Endothelial cell of umbilical vein (primary cell): Measurements from ENCODE around the gene EXOC6B. TPM values are rescaled to one million over a fixed set of nuclear protein-coding genes. Genes with fewer than 3 reads are reported as not detected.

Source experiments
- BruUV-seq: library from RNA; stranded (reverse); fragments of 400-500 nt; replicated peaks from 2 replicates; lab custom pipeline; 2021; lab: Mats Ljungman, UMichigan
- CTCF ChIA-PET: fragments of 300-600, 350-600 bp; sonication (Branson Sonifier 250); formaldehyde crosslinking; loops from one replicate; lab custom pipeline; 2021; ENCODE audit warnings: antibody characterized with exemption, inconsistent platforms; lab: Charles Lee
- POLR2A ChIA-PET: fragments of 300-600, 350-600 bp; sonication (Branson Sonifier 250); formaldehyde crosslinking; loops from one replicate; lab custom pipeline; 2021; ENCODE audit warnings: antibody characterized with exemption, inconsistent platforms; lab: Charles Lee
- DNase-seq: peaks from one replicate; pipeline ENCODE4 v3.0.0-alpha.2; 2011; ENCODE audit warnings: low read depth, low spot score
- FAIRE-seq: peaks from 2 replicates; lab custom pipeline; 2011; peaks lifted over from hg19 to GRCh38; lab: Jason Lieb, UNC
- H2AFZ ChIP-seq: 2 replicates; pipeline ENCODE4 v1.6.0; 2012; ENCODE audit warnings: low read depth, low read length, control low read depth, inconsistent platforms
- H3K27ac ChIP-seq: 2 replicates; pipeline ENCODE4 v1.5.1; 2011; ENCODE audit warnings: low read depth, mild to moderate bottlenecking, control low read depth, low read length, moderate library complexity; ENCODE audit not compliant: insufficient read depth
- H3K27me3 ChIP-seq, 2 experiments: 2 replicates each; pipeline versions ENCODE4 v1.6.0 to v1.6.1; 2011; ENCODE audit warnings: low read length in 2 of 2, mixed read lengths in 1 of 2; ENCODE audit not compliant: control insufficient read depth in 2 of 2, insufficient read depth in 2 of 2
- H3K36me3 ChIP-seq, 2 experiments: 2 replicates in 1 of 2; 3 replicates in 1 of 2; pipeline ENCODE4 v1.5.1; 2011; ENCODE audit warnings: low read length in 2 of 2, mild to moderate bottlenecking in 1 of 2, moderate library complexity in 1 of 2; ENCODE audit not compliant: control insufficient read depth in 2 of 2, insufficient read depth in 2 of 2; ENCODE audit errors: extremely low read depth in 1 of 2
- H3K4me1 ChIP-seq: 3 replicates; pipeline ENCODE4 v1.5.1; 2011; ENCODE audit warnings: mild to moderate bottlenecking, low read length; ENCODE audit not compliant: control insufficient read depth, insufficient read depth; ENCODE audit errors: extremely low read depth
- H3K4me2 ChIP-seq: 2 replicates; pipeline ENCODE4 v1.6.1; 2011; ENCODE audit warnings: low read length, control low read depth, mixed read lengths; ENCODE audit not compliant: insufficient read depth
- H3K4me3 ChIP-seq, 3 experiments: fragments of 200-600 bp in 1 of 3; sonication (generic), shearing (Covaris generic) in 1 of 3; replicated peaks in 1 of 3; 2 replicates each; pipeline ENCODE4 v1.5.1; 2011 to 2016; ENCODE audit warnings: control low read depth in 3 of 3, low read length in 3 of 3, mild to moderate bottlenecking in 2 of 3, inconsistent platforms in 1 of 3, low read depth in 1 of 3, moderate library complexity in 1 of 3; ENCODE audit not compliant: insufficient read depth in 1 of 3
- H3K79me2 ChIP-seq: 2 replicates; pipeline ENCODE4 v1.6.0; 2012; ENCODE audit warnings: low read length, inconsistent platforms; ENCODE audit not compliant: control insufficient read depth, insufficient read depth
- H3K9ac ChIP-seq: replicated peaks from 2 replicates; pipeline ENCODE3; 2011; ENCODE audit warnings: low read length, control low read depth; ENCODE audit not compliant: insufficient read depth; ENCODE audit errors: extremely low read depth
- H3K9me1 ChIP-seq: replicated peaks from 3 replicates; pipeline ENCODE4 v1.6.0; 2011; ENCODE audit warnings: mild to moderate bottlenecking, low read length; ENCODE audit not compliant: control insufficient read depth, insufficient read depth; ENCODE audit errors: extremely low read depth
- H3K9me3 ChIP-seq: replicated peaks from 2 replicates; pipeline ENCODE4 v1.5.1; 2012; ENCODE audit warnings: low read length, inconsistent platforms; ENCODE audit not compliant: control insufficient read depth, insufficient read depth
- H4K20me1 ChIP-seq: replicated peaks from 2 replicates; pipeline ENCODE3; 2011; ENCODE audit warnings: mild to moderate bottlenecking, low read length; ENCODE audit not compliant: control insufficient read depth, insufficient read depth; ENCODE audit errors: extremely low read depth
- CTCF ChIP-seq, 2 donors: IDR thresholded peaks; 1 replicate in 1 of 2; 2 replicates in 1 of 2; pipeline ENCODE4 v1.5.1; 2011; ENCODE audit warnings: low read length in 2 of 2, mild to moderate bottlenecking in 2 of 2, moderate library complexity in 2 of 2, control low read depth in 1 of 2, inconsistent platforms in 1 of 2, low read depth in 1 of 2; ENCODE audit not compliant: insufficient read depth in 1 of 2; ENCODE audit errors: extremely low read depth in 1 of 2
- EZH2 ChIP-seq: IDR thresholded peaks from 2 replicates; pipeline ENCODE4 v1.6.1; 2012; ENCODE audit warnings: borderline replicate concordance, low read depth, mild to moderate bottlenecking, moderate library complexity, low read length, inconsistent platforms; ENCODE audit not compliant: severe bottlenecking
- FOS ChIP-seq: IDR thresholded peaks from 2 replicates; pipeline ENCODE4 v1.6.1; 2011; ENCODE audit warnings: mild to moderate bottlenecking, low read length, moderate library complexity, borderline replicate concordance; ENCODE audit not compliant: insufficient read depth
- GATA2 ChIP-seq: IDR thresholded peaks from 2 replicates; pipeline ENCODE4 v1.7.0; 2011; ENCODE audit warnings: low read depth, mild to moderate bottlenecking, moderate library complexity, mixed read lengths, low read length; ENCODE audit not compliant: insufficient read length, insufficient read depth
- JUN ChIP-seq: IDR thresholded peaks from 2 replicates; pipeline ENCODE4 v1.6.1; 2011; ENCODE audit warnings: borderline replicate concordance, low read depth; ENCODE audit not compliant: insufficient read length, insufficient read depth
- MAX ChIP-seq: IDR thresholded peaks from 2 replicates; pipeline ENCODE4 v1.6.1; 2011; ENCODE audit not compliant: insufficient read depth, insufficient read length
- MYC ChIP-seq: IDR thresholded peaks from one replicate; pipeline ENCODE4 v1.6.1; 2011; ENCODE audit warnings: mild to moderate bottlenecking, low read depth, low read length
- POLR2A ChIP-seq: IDR thresholded peaks from 2 replicates; pipeline ENCODE4 v1.6.1; 2012; ENCODE audit warnings: low read depth, mild to moderate bottlenecking, control low read depth, low read length
- POLR2AphosphoS5 ChIP-seq: IDR thresholded peaks from 2 replicates; pipeline ENCODE4 v1.6.1; 2012; ENCODE audit warnings: low read depth, mild to moderate bottlenecking, control low read depth, low read length, moderate library complexity; ENCODE audit not compliant: insufficient read depth
- dilution Hi-C: fragments of 300-500 bp; cut with MboI; formaldehyde crosslinking; loops from one replicate; pipeline ENCODE4 v1.15.0; 2019; ENCODE audit warnings: low sequenced_read_pairs; ENCODE audit not compliant: extremely low pct_ligation_motif_present
- intact Hi-C: fragments of 100-400 bp; cut with micrococcal nuclease; formaldehyde crosslinking; loops from one replicate; pipeline ENCODE4 v1.10.0; 2022
- polyA plus RNA-seq, 4 experiments: library from polyadenylated mRNA; depleted of rRNA in 3 of 4; stranded (reverse) in 3 of 4; unstranded in 1 of 4; fragments of >200 nt; gene quantifications; 2 replicates each; pipeline versions ENCODE4 v1.2.1 to v1.2.3, GENCODE V29; 2011 to 2012; ENCODE audit warnings: missing spikeins in 1 of 4
- total RNA-seq: library from RNA; stranded (reverse); gene quantifications from 2 replicates; pipeline ENCODE4 v1.2.3, GENCODE V29; 2021

Gene EXOC6B
- total and polyA plus RNA-seq, 2 donors (not counting 3 experiments of a cell fraction or from before 2014, with no cell fraction given) = 10.8 to 34.8 TPM

GRCh38 chr2:72603481-72603880, 222.4 kb downstream of the EXOC6B start:
- FAIRE-seq (no peak), DNase-seq (no peak)
- no peaks in the 10 kb centered on the region for H3K9me3 ChIP-seq
- dilution Hi-C loops = no loop called here
- TF ChIP-seq JUN = no peak
- ChIA-PET CTCF (interaction anchor here (1.4 to 2.8 kb wide), 2 partner anchors 13 to 24 kb away, joined by 4 to 55 read pairs; no protein-coding TSS in a partner anchor), POLR2A (no interaction called here)
- H2AFZ ChIP-seq = no peak overlapping the region
- BruUV-seq = no TSS peak
- no peaks in the 10 kb centered on the region for H3K4me1 ChIP-seq
- H3K36me3 ChIP-seq = no peaks in the 10 kb centered on the region
- no peaks in the 10 kb centered on the region for H4K20me1 ChIP-seq
- H3K27me3 ChIP-seq = no peaks in the 10 kb centered on the region
- intact Hi-C loops = loop anchor here (10.0 kb wide), 1 partner anchor 261 kb away; no protein-coding TSS in a partner anchor
- H3K27ac ChIP-seq = no peak overlapping the region
- H3K9me1 ChIP-seq = no peaks in the 10 kb centered on the region
- H3K79me2 ChIP-seq = no peaks in the 10 kb centered on the region
- no peak overlapping the region for H3K9ac ChIP-seq
- no peak overlapping the region for H3K4me2 ChIP-seq
- no peak overlapping the region for H3K4me3 ChIP-seq

- H3K9ac ChIP-seq = no peak overlapping the region
- H3K4me2 ChIP-seq = no peak overlapping the region
- H4K20me1 ChIP-seq = no peaks in the 10 kb centered on the region
- no peak overlapping the region for H2AFZ ChIP-seq
- no peaks in the 10 kb centered on the region for H3K9me3 ChIP-seq
- H3K4me1 ChIP-seq = no peaks in the 10 kb centered on the region
- no peak for TF ChIP-seq MAX
- no peak for TF ChIP-seq GATA2
- TF ChIP-seq MYC = no peak
- TF ChIP-seq POLR2AphosphoS5 = no peak
- no peak for TF ChIP-seq EZH2
- no peak for TF ChIP-seq JUN
- no peak for TF ChIP-seq POLR2A
- no peak for TF ChIP-seq CTCF (IDR thresholded peaks at IDR 0.05; ENCODE audit: extremely low read depth in 1 of 2, insufficient read depth in 1 of 2, low read depth in 1 of 2, low read length in 2 of 2)
- TF ChIP-seq FOS = no peak
- ChIA-PET POLR2A (no interaction called here), CTCF (interaction anchor here (1.4 kb wide), 1 partner anchor 23 kb away, joined by 4 read pairs; no protein-coding TSS in a partner anchor)
- intact Hi-C loops = loop anchor here (10.0 kb wide), 1 partner anchor 262 kb away; no protein-coding TSS in a partner anchor
- no peak for DNase-seq
- FAIRE-seq = no peak
- BruUV-seq = no TSS peak
- H3K9me1 ChIP-seq = no peaks in the 10 kb centered on the region
- H3K79me2 ChIP-seq = no peaks in the 10 kb centered on the region
- H3K4me3 ChIP-seq = no peak overlapping the region
- H3K27me3 ChIP-seq = no peaks in the 10 kb centered on the region
- H3K36me3 ChIP-seq = no peaks in the 10 kb centered on the region
- no peak overlapping the region for H3K27ac ChIP-seq
- dilution Hi-C loops = no loop called here
Measured at GRCh38 chr2:72602711-72603110, 223.1 kb downstream of the EXOC6B start.
